ENCODE data around the gene CDK18. TPM values are rescaled to one million over a fixed set of nuclear protein-coding genes. Genes with fewer than 3 reads are reported as not detected.

The CDK18 gene
- total and polyA plus RNA-seq, 2 donors from 2014 or later = 25.7 to 36.3 TPM

DNA sequence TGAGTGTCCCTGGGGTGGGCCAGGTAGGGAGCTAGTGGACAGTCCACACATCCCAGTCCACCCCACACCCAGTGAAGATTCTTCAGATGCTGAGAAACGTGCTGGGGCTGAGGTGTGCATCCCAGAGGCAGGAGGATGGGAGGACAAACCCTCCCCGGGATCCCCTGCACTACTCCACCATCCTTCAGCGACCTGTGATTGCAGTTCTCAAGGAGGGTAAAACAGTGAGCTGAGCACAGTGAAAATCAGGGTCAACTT is 76.4 kb downstream of the CDK18 start:
- no peak for TF ChIP-seq CTCF (IDR thresholded peaks at IDR 0.05; ENCODE audit: borderline replicate concordance, extremely low read depth, insufficient read depth)
- H3K4me3 ChIP-seq (ENCODE audit: low read length in 3 of 3) = no peak overlapping the region
- DNase-seq = no peak
- H3K9ac ChIP-seq (ENCODE audit: low read length in 3 of 3) = no peak overlapping the region
- FAIRE-seq = no peak
- intact Hi-C loops (cut with DNase I) = no loop called here
- H3K4me1 ChIP-seq (ENCODE audit: control insufficient read depth in 2 of 3, insufficient read depth in 2 of 3, low read depth in 1 of 3, low read length in 3 of 3) = peaks cover 0 to 20% (median 15%) of the 10 kb centered on the region in 3 donors
- H3K36me3 ChIP-seq (ENCODE audit: control insufficient read depth in 2 of 3, insufficient read depth in 3 of 3, low read length in 3 of 3) = no peaks in the 10 kb centered on the region
- no peak overlapping the region for H3K27ac ChIP-seq (ENCODE audit: low read depth in 2 of 2, low read length in 2 of 2)
- H3K27me3 ChIP-seq (ENCODE audit: control insufficient read depth, insufficient read depth, low read length) = no peaks in the 10 kb centered on the region
- no peaks in the 10 kb centered on the region for H3K9me3 ChIP-seq (ENCODE audit: control insufficient read depth in 2 of 3, insufficient read depth in 1 of 3, low read length in 3 of 3)

DNA sequence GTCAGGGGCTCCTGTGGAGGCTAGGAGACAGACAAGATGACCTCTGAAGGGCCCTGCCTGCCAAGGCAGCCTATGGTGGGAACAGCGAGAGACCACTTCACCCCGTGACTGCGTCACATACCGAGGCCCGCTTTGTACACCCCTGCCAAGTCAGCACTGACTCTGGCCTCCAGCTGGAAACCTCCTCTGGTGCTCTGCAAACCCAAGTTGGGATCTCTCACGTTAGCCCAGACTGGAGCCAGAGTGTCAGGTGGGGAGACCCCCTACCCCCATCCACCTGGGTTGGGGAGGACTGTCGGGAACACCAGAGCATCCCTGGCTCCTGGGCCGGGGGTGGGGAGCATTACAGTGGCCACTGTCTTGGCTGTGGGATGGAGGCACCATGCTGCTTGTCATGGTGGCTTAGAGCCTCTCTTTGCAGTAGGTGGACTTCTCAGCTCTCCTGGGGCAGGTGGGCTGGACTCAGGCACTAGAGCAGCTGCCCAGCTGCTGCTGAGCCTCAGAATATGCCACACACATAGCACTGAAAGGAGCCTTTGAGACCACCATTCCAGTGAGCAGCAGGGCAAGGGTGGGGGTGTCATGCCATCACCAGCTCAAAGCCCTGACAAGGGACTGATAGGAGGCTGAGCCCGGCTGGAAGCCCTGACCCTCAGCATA is 77.0 kb downstream of the CDK18 start:
- Histone ChIP-seq H3K4me3 (ENCODE audit: low read length in 3 of 3) (no peak overlapping the region), H3K4me1 (ENCODE audit: control insufficient read depth in 2 of 3, insufficient read depth in 2 of 3, low read depth in 1 of 3, low read length in 3 of 3) (peaks cover 0 to 18% (median 9%) of the 10 kb centered on the region in 3 donors), H3K36me3 (ENCODE audit: control insufficient read depth in 2 of 3, insufficient read depth in 3 of 3, low read length in 3 of 3) (no peaks in the 10 kb centered on the region), H3K27ac (ENCODE audit: low read depth in 2 of 2, low read length in 2 of 2) (peak overlapping the region in 1 of 2 donors; percentile 51), H3K27me3 (ENCODE audit: control insufficient read depth, insufficient read depth, low read length) (no peaks in the 10 kb centered on the region), H3K9me3 (ENCODE audit: control insufficient read depth in 2 of 3, insufficient read depth in 1 of 3, low read length in 3 of 3) (no peaks in the 10 kb centered on the region), H3K9ac (ENCODE audit: low read length in 3 of 3) (no peak overlapping the region)
- no peak for TF ChIP-seq CTCF (IDR thresholded peaks at IDR 0.05; ENCODE audit: borderline replicate concordance, extremely low read depth, insufficient read depth)
- FAIRE-seq (no peak), DNase-seq (peak in 2 of 5 donors; percentile 36 to 49)
- intact Hi-C loops (cut with DNase I) = no loop called here

GRCh38 chr1:205582046-205582445 is 77.6 kb downstream of the CDK18 start:
- Histone ChIP-seq H3K27ac (ENCODE audit: low read depth in 2 of 2, low read length in 2 of 2) (peak overlapping the region; percentile 51 to 79), H3K27me3 (ENCODE audit: control insufficient read depth, insufficient read depth, low read length) (no peaks in the 10 kb centered on the region), H3K4me3 (ENCODE audit: low read length in 3 of 3) (no peak overlapping the region), H3K9me3 (ENCODE audit: control insufficient read depth in 2 of 3, insufficient read depth in 1 of 3, low read length in 3 of 3) (no peaks in the 10 kb centered on the region), H3K36me3 (ENCODE audit: control insufficient read depth in 2 of 3, insufficient read depth in 3 of 3, low read length in 3 of 3) (no peaks in the 10 kb centered on the region), H3K4me1 (ENCODE audit: control insufficient read depth in 2 of 3, insufficient read depth in 2 of 3, low read depth in 1 of 3, low read length in 3 of 3) (peaks cover 0 to 16% (median 7%) of the 10 kb centered on the region in 3 donors), H3K9ac (ENCODE audit: low read length in 3 of 3) (no peak overlapping the region)
- intact Hi-C loops (cut with DNase I) = no loop called here
- no peak for FAIRE-seq
- no peak for TF ChIP-seq CTCF (IDR thresholded peaks at IDR 0.05; ENCODE audit: borderline replicate concordance, extremely low read depth, insufficient read depth)
- no peak for DNase-seq

Other genes starting within 250 kb of the CDK18 start
- gene NUAK2, start 182.9 kb upstream of the CDK18 start, total RNA-seq = 19.4 TPM
- gene NUAK2, start 182.9 kb upstream of the CDK18 start, polyA plus RNA-seq (ENCODE audit: insufficient read depth, low read depth, low replicate concordance) = 15.1 TPM
- not detected for gene KLHDC8A, start 147.7 kb upstream of the CDK18 start, total RNA-seq
- not detected for gene KLHDC8A, start 147.7 kb upstream of the CDK18 start, polyA plus RNA-seq (ENCODE audit: insufficient read depth, low read depth, low replicate concordance)
- gene LEMD1, start 82.6 kb upstream of the CDK18 start, total RNA-seq = 6.5 TPM
- not detected for gene LEMD1, start 82.6 kb upstream of the CDK18 start, polyA plus RNA-seq (ENCODE audit: insufficient read depth, low read depth, low replicate concordance)
- gene BLACAT1, start 48.6 kb upstream of the CDK18 start, total RNA-seq = 4.3 TPM
- gene BLACAT1, start 48.6 kb upstream of the CDK18 start, polyA plus RNA-seq (ENCODE audit: insufficient read depth, low read depth, low replicate concordance) = 0.37 TPM
- 87.3 TPM for gene ELK4, start 127.3 kb downstream of the CDK18 start, total RNA-seq
- gene ELK4, start 127.3 kb downstream of the CDK18 start, polyA plus RNA-seq (ENCODE audit: insufficient read depth, low read depth, low replicate concordance) = 4.2 TPM
- gene SLC45A3, start 175.8 kb downstream of the CDK18 start, total RNA-seq = 7.2 TPM
- 6.8 TPM for gene SLC45A3, start 175.8 kb downstream of the CDK18 start, polyA plus RNA-seq (ENCODE audit: insufficient read depth, low read depth, low replicate concordance)
- gene NUCKS1, start 245.5 kb downstream of the CDK18 start, total RNA-seq = 182 TPM
- 101 TPM for gene NUCKS1, start 245.5 kb downstream of the CDK18 start, polyA plus RNA-seq (ENCODE audit: insufficient read depth, low read depth, low replicate concordance)